ENCODE data around the gene GOLGA3. TPM values are rescaled to one million over a fixed set of nuclear protein-coding genes. Genes with fewer than 3 reads are reported as not detected.
"Not testable (repeated sequence)": the region's sequence is repeated elsewhere in the genome, so short reads cannot be mapped to it uniquely, and the experiment has no call there.

The GOLGA3 gene
- total RNA-seq, 2 donors from 2014 or later, result 99.1 to 109 TPM

- 95% methylated on average over 9 of the region's 16 CpGs for WGBS
- Histone ChIP-seq H3K4me1 (replicated peaks) (no peaks in the 10 kb centered on the region), H3K9me3 (no peaks in the 10 kb centered on the region), H3K27me3 (replicated peaks; ENCODE audit: insufficient read depth) (no peaks in the 10 kb centered on the region), H3K27ac (no peak overlapping the region), H3K36me3 (peaks cover 12 to 18% of the 10 kb centered on the region in 2 donors), H3K4me3 (no peak overlapping the region)
- TF ChIP-seq POLR2AphosphoS5 (IDR thresholded peaks at IDR 0.05), result no peak
- intact Hi-C loops (cut with DNase I), result no loop called here
- no peak for DNase-seq (ENCODE audit: low spot score)
Measured at GRCh38 chr12:132850291-132850690, 21.6 kb upstream of the GOLGA3 start.

- DNase-seq (ENCODE audit: low spot score), result no peak
- Histone ChIP-seq H3K27ac (no peak overlapping the region), H3K9me3 (no peaks in the 10 kb centered on the region), H3K4me1 (replicated peaks) (no peaks in the 10 kb centered on the region), H3K27me3 (replicated peaks; ENCODE audit: insufficient read depth) (no peaks in the 10 kb centered on the region), H3K4me3 (no peak overlapping the region), H3K36me3 (peaks cover 10 to 12% of the 10 kb centered on the region in 2 donors)
- intact Hi-C loops (cut with DNase I), result no loop called here
- 90% methylated on average over 13 of the region's 13 CpGs for WGBS
- TF ChIP-seq POLR2AphosphoS5 (IDR thresholded peaks at IDR 0.05) (no peak), CTCF (IDR thresholded peaks at IDR 0.05) (no peak), POLR2A (IDR thresholded peaks at IDR 0.05) (no peak)
Measured at GRCh38 chr12:132848521-132848920, 19.9 kb upstream of the GOLGA3 start.

- intact Hi-C loops (cut with DNase I), result no loop called here
- TF ChIP-seq POLR2AphosphoS5 (IDR thresholded peaks at IDR 0.05) (no peak), CTCF (IDR thresholded peaks at IDR 0.05) (no peak), POLR2A (IDR thresholded peaks at IDR 0.05) (no peak)
- Histone ChIP-seq H3K27ac (no peak overlapping the region), H3K27me3 (replicated peaks; ENCODE audit: insufficient read depth) (no peaks in the 10 kb centered on the region), H3K4me1 (replicated peaks) (no peaks in the 10 kb centered on the region), H3K4me3 (no peak overlapping the region), H3K9me3 (no peaks in the 10 kb centered on the region), H3K36me3 (peaks cover 10 to 13% of the 10 kb centered on the region in 2 donors)
- WGBS, result 81% methylated on average over 30 of the region's 30 CpGs
- DNase-seq (ENCODE audit: low spot score), result no peak
Measured at GRCh38 chr12:132847363-132848356, 19.0 kb upstream of the GOLGA3 start.

GRCh38 chr12:132844681-132845080 is 16.0 kb upstream of the GOLGA3 start:
- H3K27ac ChIP-seq; H3K9me3 ChIP-seq; H3K27me3 ChIP-seq (replicated peaks; ENCODE audit: insufficient read depth); intact Hi-C loops (cut with DNase I); H3K4me3 ChIP-seq; H3K4me1 ChIP-seq (replicated peaks); DNase-seq (ENCODE audit: low spot score): not testable (repeated sequence)
- H3K36me3 ChIP-seq, result peaks cover 8 to 16% of the 10 kb centered on the region in 2 donors
- WGBS, result 98% methylated on average over 11 of the region's 11 CpGs

GRCh38 chr12:132842449-132843045 is 13.9 kb upstream of the GOLGA3 start:
- Histone ChIP-seq H3K4me3 (no peak overlapping the region), H3K27ac (no peak overlapping the region), H3K9me3 (no peaks in the 10 kb centered on the region), H3K36me3 (peaks cover 8 to 10% of the 10 kb centered on the region in 2 donors), H3K4me1 (replicated peaks) (no peaks in the 10 kb centered on the region), H3K27me3 (replicated peaks; ENCODE audit: insufficient read depth) (no peaks in the 10 kb centered on the region)
- intact Hi-C loops (cut with DNase I), result no loop called here
- WGBS, result 85% methylated on average over 21 of the region's 21 CpGs
- TF ChIP-seq CTCF (IDR thresholded peaks at IDR 0.05), result no peak
- no peak for DNase-seq (ENCODE audit: low spot score)
